Islet of Langerhans (tissue), 1 donor: ENCODE measurements around the gene LCN1.

Source experiments
- FAIRE-seq: peaks from one replicate; lab custom pipeline; 2011; peaks lifted over from hg19 to GRCh38; lab: Jason Lieb, UNC

The LCN1 gene

DNA sequence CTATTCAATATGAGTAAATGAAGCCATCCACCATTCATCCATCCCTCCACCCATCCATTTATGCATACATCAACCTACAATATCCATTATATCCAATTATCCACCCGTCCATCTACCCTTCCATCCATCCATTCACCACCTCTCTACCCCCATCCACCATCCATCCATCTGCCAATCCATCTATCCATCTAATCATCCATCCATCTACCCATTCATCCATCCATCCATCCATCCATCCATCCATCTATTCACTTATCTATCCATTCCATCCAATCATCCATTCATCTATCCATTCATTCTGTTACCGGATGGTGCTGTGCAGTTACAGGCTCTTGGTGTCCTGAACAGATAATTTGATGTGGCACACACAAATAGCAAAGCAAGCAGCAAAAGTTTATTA lies 51.0 kb downstream of the LCN1 start:
- FAIRE-seq: no peak

DNA sequence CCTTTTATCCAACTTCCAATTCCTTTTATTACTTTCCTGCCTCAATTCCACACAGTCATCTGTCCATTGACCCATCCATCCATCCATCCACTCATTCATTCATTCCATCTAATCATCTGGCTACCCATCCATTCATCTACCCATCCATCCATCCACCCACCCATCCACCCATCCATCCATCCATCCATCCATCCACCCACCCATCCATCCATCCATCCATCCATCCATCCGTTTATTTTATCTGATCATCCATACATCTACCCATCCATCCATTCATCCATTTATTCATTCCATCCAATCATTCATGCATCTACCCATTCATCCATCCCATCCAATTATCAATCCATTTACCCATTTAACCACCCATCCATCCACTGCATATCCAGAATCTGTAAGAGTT lies 51.9 kb downstream of the LCN1 start:
- no peak for FAIRE-seq

DNA sequence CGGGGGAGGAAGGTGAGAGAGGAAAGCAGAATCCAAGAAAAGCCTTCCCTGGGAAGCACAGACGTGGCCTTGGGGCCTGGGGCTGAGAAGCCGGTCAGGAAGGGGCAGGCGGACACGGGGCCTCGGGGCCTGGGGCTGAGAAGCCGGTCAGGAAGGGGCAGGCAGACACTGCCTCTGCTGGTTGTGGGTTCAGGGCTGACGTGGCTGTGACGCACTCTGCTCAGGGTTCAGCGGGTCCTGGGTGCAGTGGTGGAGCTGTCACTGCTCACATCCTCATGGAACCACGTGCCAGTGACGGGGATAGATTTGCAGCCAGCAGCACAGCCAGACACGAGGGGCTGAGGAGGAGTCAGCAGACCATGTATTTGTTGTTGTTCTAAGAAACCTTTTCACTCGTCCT lies 53.1 kb downstream of the LCN1 start:
- no peak for FAIRE-seq

DNA sequence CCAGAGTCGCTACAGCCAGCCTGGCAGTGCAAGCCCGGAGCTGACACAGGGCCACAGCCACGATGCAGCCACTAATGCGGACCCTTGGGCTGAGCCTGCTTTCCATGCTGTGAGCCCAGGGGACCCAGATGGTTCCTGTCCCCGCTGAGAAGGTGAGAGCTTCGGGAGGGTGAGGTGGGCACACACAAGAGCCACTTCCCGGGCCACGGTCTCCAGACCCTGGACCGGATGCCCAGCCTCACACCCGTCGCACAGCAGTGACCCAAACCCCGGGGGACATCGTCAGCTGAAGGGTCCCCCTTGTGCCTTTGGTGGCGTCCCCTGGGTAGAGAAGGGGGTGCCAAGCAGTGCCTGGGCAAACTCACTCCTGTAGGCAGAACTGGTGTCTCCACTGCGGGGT lies 53.7 kb downstream of the LCN1 start:
- FAIRE-seq: no peak
